Measurements from ENCODE around the gene CCNDBP1. TPM values are rescaled to one million over a fixed set of nuclear protein-coding genes. Genes with fewer than 3 reads are reported as not detected.

Gene CCNDBP1
- total RNA-seq, 1 donor from 2014 or later, result 43.1 TPM

GRCh38 chr15:43146184-43146583 lies 39.0 kb upstream of the CCNDBP1 start:
- H3K9me3 Mint-ChIP-seq, result no peaks in the 10 kb centered on the region
- H3K4me1 Mint-ChIP-seq, result no peaks in the 10 kb centered on the region
- no peak overlapping the region for H3K27ac Mint-ChIP-seq
- Histone ChIP-seq H3K27me3 (no peaks in the 10 kb centered on the region), H3K9ac (no peak overlapping the region), H4K20me1 (ENCODE audit: low read depth) (no peaks in the 10 kb centered on the region), H3K4me1 (no peaks in the 10 kb centered on the region), H3F3A (ENCODE audit: low read depth) (no peaks in the 10 kb centered on the region), H3K27ac (no peak overlapping the region), H3K9me3 (ENCODE audit: low read depth) (no peaks in the 10 kb centered on the region), H3K79me2 (ENCODE audit: low read depth) (no peaks in the 10 kb centered on the region), H3K4me2 (no peak overlapping the region), H3K4me3 (no peak overlapping the region), H2AFZ (replicated peaks) (no peak overlapping the region), H3K36me3 (no peaks in the 10 kb centered on the region)
- H3K4me3 Mint-ChIP-seq, result no peak overlapping the region
- DNase-seq (ENCODE audit: low spot score), result no peak
- no peaks in the 10 kb centered on the region for H3K36me3 Mint-ChIP-seq
- TF ChIP-seq EZH2 (IDR thresholded peaks at IDR 0.05), result no peak
- TF ChIP-seq CTCF (IDR thresholded peaks at IDR 0.05), result no peak
- TF ChIP-seq EZH2phosphoT487 (IDR thresholded peaks at IDR 0.05), result no peak
- no peaks in the 10 kb centered on the region for H3K27me3 Mint-ChIP-seq (ENCODE audit: insufficient read depth, low read depth)

GRCh38 chr15:43150191-43150929 lies 34.8 kb upstream of the CCNDBP1 start:
- H3K27ac Mint-ChIP-seq, result no peak overlapping the region
- H3K36me3 Mint-ChIP-seq, result peaks cover 3% of the 10 kb centered on the region
- no peaks in the 10 kb centered on the region for H3K4me1 Mint-ChIP-seq
- no peaks in the 10 kb centered on the region for H3K36me3 ChIP-seq
- H3K4me1 ChIP-seq, result no peaks in the 10 kb centered on the region
- no peak for DNase-seq (ENCODE audit: low spot score)
- H3K79me2 ChIP-seq (ENCODE audit: low read depth), result no peaks in the 10 kb centered on the region
- no peaks in the 10 kb centered on the region for H3K9me3 ChIP-seq (ENCODE audit: low read depth)
- H3F3A ChIP-seq (ENCODE audit: low read depth), result no peaks in the 10 kb centered on the region
- H3K27me3 ChIP-seq, result no peaks in the 10 kb centered on the region
- no peak overlapping the region for H3K4me3 ChIP-seq
- H3K9ac ChIP-seq, result no peak overlapping the region
- H3K27me3 Mint-ChIP-seq (ENCODE audit: insufficient read depth, low read depth), result no peaks in the 10 kb centered on the region
- no peaks in the 10 kb centered on the region for H4K20me1 ChIP-seq (ENCODE audit: low read depth)
- H3K4me3 Mint-ChIP-seq, result no peak overlapping the region
- no peak overlapping the region for H3K27ac ChIP-seq
- H2AFZ ChIP-seq (replicated peaks), result no peak overlapping the region
- no peak for TF ChIP-seq EZH2phosphoT487 (IDR thresholded peaks at IDR 0.05)
- no peak for TF ChIP-seq CTCF (IDR thresholded peaks at IDR 0.05)
- no peak for TF ChIP-seq EZH2 (IDR thresholded peaks at IDR 0.05)
- H3K9me3 Mint-ChIP-seq, result no peaks in the 10 kb centered on the region
- H3K4me2 ChIP-seq, result no peak overlapping the region

GRCh38 chr15:43151688-43152087 lies 33.5 kb upstream of the CCNDBP1 start:
- no peak overlapping the region for H3K4me3 ChIP-seq

More at GRCh38 chr15:43151688-43152087, 33.5 kb upstream of the CCNDBP1 start:
- Histone ChIP-seq H3K9ac (no peak overlapping the region), H3F3A (ENCODE audit: low read depth) (no peaks in the 10 kb centered on the region), H2AFZ (replicated peaks) (no peak overlapping the region), H3K4me2 (no peak overlapping the region), H3K36me3 (no peaks in the 10 kb centered on the region), H3K27ac (no peak overlapping the region), H3K9me3 (ENCODE audit: low read depth) (no peaks in the 10 kb centered on the region), H3K79me2 (ENCODE audit: low read depth) (no peaks in the 10 kb centered on the region), H3K4me1 (no peaks in the 10 kb centered on the region), H4K20me1 (ENCODE audit: low read depth) (no peaks in the 10 kb centered on the region), H3K27me3 (no peaks in the 10 kb centered on the region)
- Mint-ChIP-seq H3K9me3 (no peaks in the 10 kb centered on the region), H3K27ac (no peak overlapping the region), H3K27me3 (ENCODE audit: insufficient read depth, low read depth) (no peaks in the 10 kb centered on the region), H3K4me3 (no peak overlapping the region), H3K4me1 (no peaks in the 10 kb centered on the region), H3K36me3 (peaks cover 3% of the 10 kb centered on the region)
- DNase-seq (ENCODE audit: low spot score), result no peak
- TF ChIP-seq EZH2 (IDR thresholded peaks at IDR 0.05), result no peak
- no peak for TF ChIP-seq CTCF (IDR thresholded peaks at IDR 0.05)
- no peak for TF ChIP-seq EZH2phosphoT487 (IDR thresholded peaks at IDR 0.05)
